Measurements from ENCODE around the gene C19orf73. TPM values are rescaled to one million over a fixed set of nuclear protein-coding genes. Genes with fewer than 3 reads are reported as not detected.

The C19orf73 gene
- total and polyA plus RNA-seq, 9 of the 15 experiments (the other 6 are each of a cell fraction or from before 2014, with no cell fraction given): 0.08 to 7.4 (median 1.4) TPM

DNA sequence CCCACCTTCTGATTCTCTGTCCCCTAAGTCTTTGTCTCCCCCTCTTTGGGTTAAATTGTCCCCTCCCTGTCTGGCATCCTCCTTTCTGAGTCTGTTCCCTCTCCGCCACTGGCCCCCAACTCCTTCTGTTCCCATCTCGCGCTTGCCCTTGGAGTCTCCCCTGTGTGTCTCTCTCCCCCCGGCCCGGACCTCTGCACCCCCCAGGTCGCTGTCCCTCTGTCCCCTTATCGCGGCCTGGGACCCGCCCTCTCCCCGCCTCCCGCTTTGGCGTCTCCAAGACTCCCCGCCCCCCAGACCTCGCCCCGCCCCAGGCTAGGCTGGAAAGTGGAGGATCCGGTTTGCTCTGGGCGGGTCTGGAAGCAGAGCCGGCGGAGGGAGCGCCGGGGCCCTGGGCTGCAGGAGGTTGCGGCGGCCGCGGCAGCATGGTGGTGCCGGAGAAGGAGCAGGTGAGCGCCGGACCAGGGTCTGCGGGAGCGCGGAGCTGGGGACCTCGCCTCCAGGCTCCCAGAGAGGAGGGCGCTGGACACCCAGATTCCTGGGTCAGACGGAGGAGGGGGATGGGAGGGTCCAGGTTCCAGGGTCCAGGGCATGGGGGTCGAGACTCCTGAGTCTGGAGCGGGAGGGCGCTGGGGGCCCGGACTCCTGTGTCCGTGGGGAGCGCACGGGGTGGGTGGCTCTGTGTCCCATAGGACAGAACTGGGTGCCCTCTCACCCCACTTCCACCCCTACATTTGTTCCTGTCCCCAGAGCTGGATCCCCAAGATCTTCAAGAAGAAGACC, 38.7 kb upstream of the C19orf73 start, which contains the start of gene TRPM4 (continued):
- TF ChIP-seq KDM1A (IDR thresholded peaks at IDR 0.05) (0 out of 4 replicates have a peak, but pooled peaks of 1 of the 2 experiments have one; percentile 16), ETS2 (tag; IDR thresholded peaks at IDR 0.05; ENCODE audit: borderline replicate concordance, poor library complexity, severe bottlenecking) (no peak), ZFP36 (IDR thresholded peaks at IDR 0.05; ENCODE audit: low read depth, low read length, partially characterized antibody) (peak; percentile 9), TEAD1 (CRISPR knock-in tag; IDR thresholded peaks at IDR 0.05) (no peak; a peak in 1 of 4 replicates), ZNF197 (CRISPR knock-in tag; IDR thresholded peaks at IDR 0.05; ENCODE audit: low read depth) (no peak), MAZ (CRISPR knock-in tag; conservative IDR thresholded peaks at IDR 0.05 in 1 of 2, IDR thresholded peaks at IDR 0.05 in 1 of 2) (peak; percentile 55 to 81; a peak in 3 of 4 replicates), ZFP30 (CRISPR knock-in tag; IDR thresholded peaks at IDR 0.05; ENCODE audit: borderline replicate concordance) (no peak), HNRNPLL (IDR thresholded peaks at IDR 0.05; ENCODE audit: low read depth, low read length, poor library complexity, severe bottlenecking) (peak; percentile 52), STAT5B (CRISPR knock-in tag; IDR thresholded peaks at IDR 0.05) (no peak)
- TF ChIP-seq, protein P1, sequence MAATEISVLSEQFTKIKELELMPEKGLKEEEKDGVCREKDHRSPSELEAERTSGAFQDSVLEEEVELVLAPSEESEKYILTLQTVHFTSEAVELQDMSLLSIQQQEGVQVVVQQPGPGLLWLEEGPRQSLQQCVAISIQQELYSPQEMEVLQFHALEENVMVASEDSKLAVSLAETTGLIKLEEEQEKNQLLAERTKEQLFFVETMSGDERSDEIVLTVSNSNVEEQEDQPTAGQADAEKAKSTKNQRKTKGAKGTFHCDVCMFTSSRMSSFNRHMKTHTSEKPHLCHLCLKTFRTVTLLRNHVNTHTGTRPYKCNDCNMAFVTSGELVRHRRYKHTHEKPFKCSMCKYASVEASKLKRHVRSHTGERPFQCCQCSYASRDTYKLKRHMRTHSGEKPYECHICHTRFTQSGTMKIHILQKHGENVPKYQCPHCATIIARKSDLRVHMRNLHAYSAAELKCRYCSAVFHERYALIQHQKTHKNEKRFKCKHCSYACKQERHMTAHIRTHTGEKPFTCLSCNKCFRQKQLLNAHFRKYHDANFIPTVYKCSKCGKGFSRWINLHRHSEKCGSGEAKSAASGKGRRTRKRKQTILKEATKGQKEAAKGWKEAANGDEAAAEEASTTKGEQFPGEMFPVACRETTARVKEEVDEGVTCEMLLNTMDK (IDR thresholded peaks at IDR 0.05; ENCODE audit: borderline replicate concordance, insufficient read depth, low read depth, low read length, poor library complexity, severe bottlenecking): peak; percentile 6
- TF ChIP-seq, protein P2, sequence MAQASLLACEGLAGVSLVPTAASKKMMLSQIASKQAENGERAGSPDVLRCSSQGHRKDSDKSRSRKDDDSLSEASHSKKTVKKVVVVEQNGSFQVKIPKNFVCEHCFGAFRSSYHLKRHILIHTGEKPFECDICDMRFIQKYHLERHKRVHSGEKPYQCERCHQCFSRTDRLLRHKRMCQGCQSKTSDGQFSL (CRISPR knock-in tag; IDR thresholded peaks at IDR 0.05): no peak; the same call in 1 of the 2 replicates
- TF ChIP-seq, protein P2 (tag; IDR thresholded peaks at IDR 0.05): peak in 1 of 2 experiments; percentile 81; a peak in 1 of 4 replicates
- TF ChIP-seq, protein P3, sequence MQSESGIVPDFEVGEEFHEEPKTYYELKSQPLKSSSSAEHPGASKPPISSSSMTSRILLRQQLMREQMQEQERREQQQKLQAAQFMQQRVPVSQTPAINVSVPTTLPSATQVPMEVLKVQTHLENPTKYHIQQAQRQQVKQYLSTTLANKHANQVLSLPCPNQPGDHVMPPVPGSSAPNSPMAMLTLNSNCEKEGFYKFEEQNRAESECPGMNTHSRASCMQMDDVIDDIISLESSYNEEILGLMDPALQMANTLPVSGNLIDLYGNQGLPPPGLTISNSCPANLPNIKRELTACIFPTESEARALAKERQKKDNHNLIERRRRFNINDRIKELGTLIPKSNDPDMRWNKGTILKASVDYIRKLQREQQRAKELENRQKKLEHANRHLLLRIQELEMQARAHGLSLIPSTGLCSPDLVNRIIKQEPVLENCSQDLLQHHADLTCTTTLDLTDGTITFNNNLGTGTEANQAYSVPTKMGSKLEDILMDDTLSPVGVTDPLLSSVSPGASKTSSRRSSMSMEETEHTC (IDR thresholded peaks at IDR 0.05): no peak
- TF ChIP-seq, protein P4, sequence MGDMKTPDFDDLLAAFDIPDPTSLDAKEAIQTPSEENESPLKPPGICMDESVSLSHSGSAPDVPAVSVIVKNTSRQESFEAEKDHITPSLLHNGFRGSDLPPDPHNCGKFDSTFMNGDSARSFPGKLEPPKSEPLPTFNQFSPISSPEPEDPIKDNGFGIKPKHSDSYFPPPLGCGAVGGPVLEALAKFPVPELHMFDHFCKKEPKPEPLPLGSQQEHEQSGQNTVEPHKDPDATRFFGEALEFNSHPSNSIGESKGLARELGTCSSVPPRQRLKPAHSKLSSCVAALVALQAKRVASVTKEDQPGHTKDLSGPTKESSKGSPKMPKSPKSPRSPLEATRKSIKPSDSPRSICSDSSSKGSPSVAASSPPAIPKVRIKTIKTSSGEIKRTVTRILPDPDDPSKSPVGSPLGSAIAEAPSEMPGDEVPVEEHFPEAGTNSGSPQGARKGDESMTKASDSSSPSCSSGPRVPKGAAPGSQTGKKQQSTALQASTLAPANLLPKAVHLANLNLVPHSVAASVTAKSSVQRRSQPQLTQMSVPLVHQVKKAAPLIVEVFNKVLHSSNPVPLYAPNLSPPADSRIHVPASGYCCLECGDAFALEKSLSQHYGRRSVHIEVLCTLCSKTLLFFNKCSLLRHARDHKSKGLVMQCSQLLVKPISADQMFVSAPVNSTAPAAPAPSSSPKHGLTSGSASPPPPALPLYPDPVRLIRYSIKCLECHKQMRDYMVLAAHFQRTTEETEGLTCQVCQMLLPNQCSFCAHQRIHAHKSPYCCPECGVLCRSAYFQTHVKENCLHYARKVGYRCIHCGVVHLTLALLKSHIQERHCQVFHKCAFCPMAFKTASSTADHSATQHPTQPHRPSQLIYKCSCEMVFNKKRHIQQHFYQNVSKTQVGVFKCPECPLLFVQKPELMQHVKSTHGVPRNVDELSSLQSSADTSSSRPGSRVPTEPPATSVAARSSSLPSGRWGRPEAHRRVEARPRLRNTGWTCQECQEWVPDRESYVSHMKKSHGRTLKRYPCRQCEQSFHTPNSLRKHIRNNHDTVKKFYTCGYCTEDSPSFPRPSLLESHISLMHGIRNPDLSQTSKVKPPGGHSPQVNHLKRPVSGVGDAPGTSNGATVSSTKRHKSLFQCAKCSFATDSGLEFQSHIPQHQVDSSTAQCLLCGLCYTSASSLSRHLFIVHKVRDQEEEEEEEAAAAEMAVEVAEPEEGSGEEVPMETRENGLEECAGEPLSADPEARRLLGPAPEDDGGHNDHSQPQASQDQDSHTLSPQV (IDR thresholded peaks at IDR 0.05): no peak
- TF ChIP-seq, protein P5, sequence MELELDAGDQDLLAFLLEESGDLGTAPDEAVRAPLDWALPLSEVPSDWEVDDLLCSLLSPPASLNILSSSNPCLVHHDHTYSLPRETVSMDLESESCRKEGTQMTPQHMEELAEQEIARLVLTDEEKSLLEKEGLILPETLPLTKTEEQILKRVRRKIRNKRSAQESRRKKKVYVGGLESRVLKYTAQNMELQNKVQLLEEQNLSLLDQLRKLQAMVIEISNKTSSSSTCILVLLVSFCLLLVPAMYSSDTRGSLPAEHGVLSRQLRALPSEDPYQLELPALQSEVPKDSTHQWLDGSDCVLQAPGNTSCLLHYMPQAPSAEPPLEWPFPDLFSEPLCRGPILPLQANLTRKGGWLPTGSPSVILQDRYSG (tag; conservative IDR thresholded peaks at IDR 0.05; ENCODE audit: low read depth): no peak

Data from K562 (cell line).